Brain microvascular endothelial cell (primary cell): ENCODE data around the gene STAU1.
"Not testable (repeated sequence)": the region's sequence is repeated elsewhere in the genome, so short reads cannot be mapped to it uniquely, and the experiment has no call there.

Source experiments
- DNase-seq: peaks from one replicate; pipeline ENCODE4 v3.0.0-alpha.2; 2020
- H3K27ac ChIP-seq: fragments of 250-450 bp; sonication (Bioruptor Pico); 2 replicates; pipeline ENCODE4 v1.5.1; 2020; ENCODE audit warnings: mild to moderate bottlenecking, moderate library complexity
- H3K27me3 ChIP-seq: fragments of 250-450 bp; sonication (Bioruptor Pico); replicated peaks from 2 replicates; pipeline ENCODE4 v1.5.1; 2020; ENCODE audit warnings: mild to moderate bottlenecking
- H3K36me3 ChIP-seq: fragments of 250-450 bp; sonication (Bioruptor Pico); replicated peaks from 2 replicates; pipeline ENCODE4 v1.5.1; 2020; ENCODE audit warnings: mild to moderate bottlenecking
- H3K4me3 ChIP-seq: 2 replicates; pipeline ENCODE4 v1.5.1; 2011; ENCODE audit warnings: low read depth, mild to moderate bottlenecking, control low read depth, low read length, moderate library complexity
- in situ Hi-C: cut with HindIII; loops from 2 replicates; pipeline ENCODE4 v1.10.0; 2017; ENCODE audit warnings: low sequenced_read_pairs, low pct_ligation_motif_present
- TF ChIP-seq, protein P1 (sequence below): IDR thresholded peaks from 2 replicates; pipeline ENCODE4 v1.5.1; 2011; ENCODE audit warnings: low read depth, mild to moderate bottlenecking, moderate library complexity, low read length, control low read depth, inconsistent platforms; ENCODE audit errors: missing control alignments

The STAU1 gene

GRCh38 chr20:49187330-49187850 is 744 bp downstream of the STAU1 start:
- Histone ChIP-seq H3K27me3 (no peaks in the 10 kb centered on the region), H3K27ac (no peak overlapping the region), H3K36me3 (no peaks in the 10 kb centered on the region), H3K4me3 (peak overlapping the region; percentile 74)
- TF ChIP-seq, protein P1, sequence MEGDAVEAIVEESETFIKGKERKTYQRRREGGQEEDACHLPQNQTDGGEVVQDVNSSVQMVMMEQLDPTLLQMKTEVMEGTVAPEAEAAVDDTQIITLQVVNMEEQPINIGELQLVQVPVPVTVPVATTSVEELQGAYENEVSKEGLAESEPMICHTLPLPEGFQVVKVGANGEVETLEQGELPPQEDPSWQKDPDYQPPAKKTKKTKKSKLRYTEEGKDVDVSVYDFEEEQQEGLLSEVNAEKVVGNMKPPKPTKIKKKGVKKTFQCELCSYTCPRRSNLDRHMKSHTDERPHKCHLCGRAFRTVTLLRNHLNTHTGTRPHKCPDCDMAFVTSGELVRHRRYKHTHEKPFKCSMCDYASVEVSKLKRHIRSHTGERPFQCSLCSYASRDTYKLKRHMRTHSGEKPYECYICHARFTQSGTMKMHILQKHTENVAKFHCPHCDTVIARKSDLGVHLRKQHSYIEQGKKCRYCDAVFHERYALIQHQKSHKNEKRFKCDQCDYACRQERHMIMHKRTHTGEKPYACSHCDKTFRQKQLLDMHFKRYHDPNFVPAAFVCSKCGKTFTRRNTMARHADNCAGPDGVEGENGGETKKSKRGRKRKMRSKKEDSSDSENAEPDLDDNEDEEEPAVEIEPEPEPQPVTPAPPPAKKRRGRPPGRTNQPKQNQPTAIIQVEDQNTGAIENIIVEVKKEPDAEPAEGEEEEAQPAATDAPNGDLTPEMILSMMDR: no peak
- DNase-seq: no peak
- in situ Hi-C loops: no loop called here

DNA sequence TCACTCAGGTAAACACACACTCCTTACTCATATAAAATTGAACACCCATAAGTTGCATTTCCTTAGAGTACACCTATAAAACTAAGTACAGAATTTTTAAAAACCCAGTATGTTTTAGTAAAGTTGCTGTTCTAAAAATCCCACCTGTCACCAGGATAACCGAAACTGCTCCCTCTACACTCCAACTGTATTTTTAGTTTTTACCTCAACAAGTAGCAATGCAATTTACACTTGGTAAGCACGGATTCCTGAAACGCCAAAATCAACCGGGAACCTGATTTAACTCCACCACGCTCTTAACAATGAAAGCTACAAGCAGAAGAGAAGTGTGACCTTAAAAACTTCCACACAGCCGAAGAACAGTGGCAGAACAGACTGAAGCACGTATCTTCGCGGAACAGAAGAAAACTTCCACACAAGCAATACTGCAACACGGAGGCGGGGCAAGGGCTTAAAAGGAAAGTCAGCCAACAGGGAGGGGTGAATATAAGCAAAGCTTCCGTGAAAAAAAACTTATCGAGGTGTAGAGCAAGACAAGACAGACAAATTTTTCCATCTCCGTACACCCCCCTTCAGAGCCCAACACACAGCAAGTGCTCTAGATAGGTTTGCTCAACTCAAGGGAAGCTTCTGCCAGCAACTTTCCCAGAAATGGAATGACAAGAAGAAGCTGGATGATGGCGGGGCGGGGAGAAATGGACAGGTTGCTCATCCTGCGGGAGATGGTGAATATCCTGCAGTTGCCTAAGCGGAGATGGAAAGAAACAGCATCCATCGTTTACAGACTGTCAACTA is 1.4 kb downstream of the STAU1 start:
- DNase-seq: peak; percentile 52
- Histone ChIP-seq H3K36me3 (no peaks in the 10 kb centered on the region), H3K27me3 (no peaks in the 10 kb centered on the region), H3K4me3 (peak overlapping the region; percentile 74), H3K27ac (no peak overlapping the region)
- in situ Hi-C loops: no loop called here
- TF ChIP-seq, protein P1: no peak

GRCh38 chr20:49185071-49185761 is 2.9 kb downstream of the STAU1 start:
- H3K27ac ChIP-seq: no peak overlapping the region
- TF ChIP-seq, protein P1: no peak
- H3K36me3 ChIP-seq: no peaks in the 10 kb centered on the region
- DNase-seq: no peak
- no peak overlapping the region for H3K4me3 ChIP-seq
- H3K27me3 ChIP-seq: no peaks in the 10 kb centered on the region
- in situ Hi-C loops: no loop called here

GRCh38 chr20:49184691-49185070 is 3.5 kb downstream of the STAU1 start:
- DNase-seq: no peak
- in situ Hi-C loops: no loop called here
- H3K27me3 ChIP-seq: no peaks in the 10 kb centered on the region
- no peak overlapping the region for H3K27ac ChIP-seq
- H3K36me3 ChIP-seq: no peaks in the 10 kb centered on the region
- TF ChIP-seq, protein P1: no peak
- H3K4me3 ChIP-seq: no peak overlapping the region

- DNase-seq, H3K36me3 ChIP-seq, H3K27me3 ChIP-seq, H3K27ac ChIP-seq, in situ Hi-C loops, H3K4me3 ChIP-seq: not testable (repeated sequence)
Measured at GRCh38 chr20:49184084-49184501, 4.0 kb downstream of the STAU1 start.

GRCh38 chr20:49183444-49183843 is 4.7 kb downstream of the STAU1 start:
- DNase-seq: no peak
- Histone ChIP-seq H3K36me3 (no peaks in the 10 kb centered on the region), H3K4me3 (no peak overlapping the region), H3K27ac (no peak overlapping the region), H3K27me3 (no peaks in the 10 kb centered on the region)
- TF ChIP-seq, protein P1: no peak
- in situ Hi-C loops: no loop called here
